OCI-LY3 (cell line): ENCODE results near the gene TMEM259.

ENCODE experiments used
- EZH2phosphoT487 ChIP-seq: fragments of 200-600 bp; shearing (Covaris generic); IDR thresholded peaks from 2 replicates; pipeline ENCODE4 v1.6.1; 2018; ENCODE audit warnings: antibody characterized with exemption, mixed run types, low read depth
- TF ChIP-seq, protein P1 (sequence below): fragments of 200-600, 300-600 bp; sonication (generic); IDR thresholded peaks from 2 replicates; pipeline ENCODE4 v1.5.1; 2014; ENCODE audit warnings: antibody characterized with exemption, low read length, low read depth

DNA sequence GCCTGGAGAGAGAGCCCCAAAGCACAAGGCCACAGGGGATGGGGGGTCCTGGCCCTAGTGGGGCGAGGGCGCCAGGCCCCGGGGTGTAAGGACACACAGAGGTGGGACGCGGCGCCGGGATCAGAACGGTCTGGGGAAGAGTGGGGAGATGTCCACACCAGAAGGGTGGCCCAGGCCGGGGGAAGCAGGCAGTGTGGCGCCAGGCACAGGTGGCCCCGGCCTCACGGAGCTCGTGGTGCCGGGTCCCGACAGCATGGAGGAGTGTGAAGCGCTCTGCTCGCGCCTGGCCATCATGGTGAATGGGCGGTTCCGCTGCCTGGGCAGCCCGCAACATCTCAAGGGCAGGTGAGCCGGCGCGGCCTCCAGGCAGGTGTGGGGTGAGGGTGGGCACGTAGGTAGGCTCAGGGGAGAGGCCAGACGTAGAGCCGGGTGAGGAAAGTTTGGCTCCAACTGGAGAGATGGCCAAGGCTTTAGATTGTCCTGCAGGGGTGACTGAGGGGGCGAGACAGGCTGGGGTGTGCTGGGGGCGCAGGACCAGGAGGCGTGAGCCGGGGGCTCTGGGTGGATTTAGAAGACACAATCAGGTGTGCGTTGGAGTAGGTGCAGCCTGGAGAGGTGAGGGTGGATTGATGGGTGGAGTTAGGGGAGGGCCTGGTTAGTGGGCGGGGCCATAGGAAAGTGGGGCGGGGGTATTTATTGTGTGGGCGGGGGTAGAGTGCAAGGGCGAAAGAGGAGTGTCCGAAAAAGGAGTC lies 43.2 kb upstream of the TMEM259 start:
- TF ChIP-seq, protein P1, sequence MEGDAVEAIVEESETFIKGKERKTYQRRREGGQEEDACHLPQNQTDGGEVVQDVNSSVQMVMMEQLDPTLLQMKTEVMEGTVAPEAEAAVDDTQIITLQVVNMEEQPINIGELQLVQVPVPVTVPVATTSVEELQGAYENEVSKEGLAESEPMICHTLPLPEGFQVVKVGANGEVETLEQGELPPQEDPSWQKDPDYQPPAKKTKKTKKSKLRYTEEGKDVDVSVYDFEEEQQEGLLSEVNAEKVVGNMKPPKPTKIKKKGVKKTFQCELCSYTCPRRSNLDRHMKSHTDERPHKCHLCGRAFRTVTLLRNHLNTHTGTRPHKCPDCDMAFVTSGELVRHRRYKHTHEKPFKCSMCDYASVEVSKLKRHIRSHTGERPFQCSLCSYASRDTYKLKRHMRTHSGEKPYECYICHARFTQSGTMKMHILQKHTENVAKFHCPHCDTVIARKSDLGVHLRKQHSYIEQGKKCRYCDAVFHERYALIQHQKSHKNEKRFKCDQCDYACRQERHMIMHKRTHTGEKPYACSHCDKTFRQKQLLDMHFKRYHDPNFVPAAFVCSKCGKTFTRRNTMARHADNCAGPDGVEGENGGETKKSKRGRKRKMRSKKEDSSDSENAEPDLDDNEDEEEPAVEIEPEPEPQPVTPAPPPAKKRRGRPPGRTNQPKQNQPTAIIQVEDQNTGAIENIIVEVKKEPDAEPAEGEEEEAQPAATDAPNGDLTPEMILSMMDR = no peak
- no peak for TF ChIP-seq EZH2phosphoT487
